ENCODE measurements around the gene H1-8.

DNA sequence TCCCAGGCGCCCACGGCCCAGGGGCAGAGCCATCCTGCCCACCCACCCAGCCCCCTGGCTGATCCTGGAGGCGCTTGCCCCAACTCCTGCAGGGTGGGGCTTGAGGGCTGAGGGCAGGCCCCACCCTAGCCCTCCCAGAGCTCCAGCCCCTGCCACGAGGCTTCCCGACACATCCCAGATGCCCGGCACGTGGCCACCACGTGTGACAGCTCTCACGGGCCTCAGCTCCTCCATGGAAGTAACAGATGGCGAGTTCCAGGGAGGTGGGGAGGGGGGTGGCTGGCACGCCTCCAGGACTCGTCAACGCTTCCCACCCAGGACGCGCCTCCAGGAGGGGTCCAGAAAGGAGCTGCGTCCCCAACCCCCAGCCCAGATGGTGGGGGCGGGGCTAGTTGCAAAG, 34.4 kb downstream of the H1-8 start:
- TF ChIP-seq CTCF (IDR thresholded peaks at IDR 0.05; ENCODE audit: poor library complexity): no peak
- TF ChIP-seq EZH2 (IDR thresholded peaks at IDR 0.05; ENCODE audit: borderline replicate concordance): no peak
- no peak for TF ChIP-seq EZH2phosphoT487 (IDR thresholded peaks at IDR 0.05; ENCODE audit: low read depth, severe bottlenecking, unreplicated experiment)

Measured in hepatocyte (in vitro differentiated cells).